HUDEP-2 (cell line): ENCODE data around the gene TRAPPC3L.

Experiments used
- DNase-seq, 76 experiments: peaks; one replicate each; lab custom pipeline; 2025; ENCODE audit not compliant: unreplicated experiment in 76 of 76; lab: John Stamatoyannopoulos, UW

Gene TRAPPC3L

DNA sequence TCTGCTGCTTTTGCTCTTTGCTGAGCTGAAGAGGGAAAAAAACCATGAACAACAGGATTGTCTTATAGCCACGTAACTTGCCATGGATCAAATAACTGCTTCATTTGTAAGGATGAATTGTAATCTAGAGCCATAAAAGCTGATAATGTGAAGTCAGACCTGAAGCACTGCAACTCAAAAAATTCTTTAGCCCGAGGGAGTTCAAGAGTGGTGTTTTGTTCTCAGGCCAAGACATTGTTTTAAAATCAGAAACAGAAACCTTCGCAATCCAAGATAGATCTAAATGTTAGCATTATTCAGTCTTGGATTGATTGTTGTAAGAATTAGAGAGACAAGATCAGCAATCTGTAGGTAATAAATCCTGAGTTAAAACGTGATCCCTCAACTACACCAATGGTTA is at the start of gene TRAPPC3L:
TSS of gene TRAPPC3L (minus strand) at position 34 of the 400 bp plus-strand sequence. CDS start 170 bp downstream, outside the sequence.
- no peak for DNase-seq

GRCh38 chr6:116595247-116595646 is 49.8 kb upstream of the TRAPPC3L start:
- no peak for DNase-seq

GRCh38 chr6:116586738-116587137 is 41.3 kb upstream of the TRAPPC3L start:
- DNase-seq: no peak

DNA sequence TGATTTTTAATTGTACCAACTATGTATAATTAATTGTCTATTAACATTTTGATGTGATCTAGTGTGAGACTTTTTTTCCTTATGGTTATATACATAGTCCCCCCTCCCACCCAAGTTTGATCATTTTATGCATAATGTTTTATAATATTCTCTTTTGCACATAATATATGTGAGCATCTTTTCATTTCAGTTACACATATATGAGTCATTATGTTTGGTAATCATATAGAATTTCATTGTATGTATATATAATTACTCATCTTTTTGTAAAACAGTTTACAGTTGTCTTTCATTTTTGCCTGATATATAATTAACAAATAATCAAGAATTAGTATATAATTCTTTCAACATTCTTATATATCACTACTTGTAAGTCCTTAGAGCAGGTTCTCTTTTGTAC is 40.8 kb upstream of the TRAPPC3L start:
- DNase-seq: no peak

GRCh38 chr6:116580198-116580597 is 34.7 kb upstream of the TRAPPC3L start:
- no peak for DNase-seq

- no peak for DNase-seq
Observed at GRCh38 chr6:116579143-116579542, 33.7 kb upstream of the TRAPPC3L start.

DNA sequence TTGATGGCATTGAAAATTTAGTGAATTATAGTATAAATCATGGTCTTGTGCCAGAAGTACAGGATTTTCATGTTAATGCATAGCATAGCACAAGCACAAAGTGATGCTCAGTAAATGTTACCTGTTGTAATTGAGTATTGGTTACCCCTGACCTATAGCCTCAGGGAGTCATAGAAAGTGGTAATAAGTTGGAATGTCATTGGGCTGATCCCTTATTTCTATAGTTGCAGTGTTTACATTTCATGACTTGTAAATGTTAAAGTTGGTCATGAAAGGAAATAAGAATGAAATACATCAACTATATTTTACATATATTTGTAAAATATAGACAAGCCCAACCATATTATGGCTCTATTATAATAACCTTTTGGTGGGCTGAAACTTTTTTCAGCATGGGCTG is 32.9 kb upstream of the TRAPPC3L start:
- no peak for DNase-seq

- no peak for DNase-seq
Observed at GRCh38 chr6:116577486-116577885, 32.0 kb upstream of the TRAPPC3L start.

DNA sequence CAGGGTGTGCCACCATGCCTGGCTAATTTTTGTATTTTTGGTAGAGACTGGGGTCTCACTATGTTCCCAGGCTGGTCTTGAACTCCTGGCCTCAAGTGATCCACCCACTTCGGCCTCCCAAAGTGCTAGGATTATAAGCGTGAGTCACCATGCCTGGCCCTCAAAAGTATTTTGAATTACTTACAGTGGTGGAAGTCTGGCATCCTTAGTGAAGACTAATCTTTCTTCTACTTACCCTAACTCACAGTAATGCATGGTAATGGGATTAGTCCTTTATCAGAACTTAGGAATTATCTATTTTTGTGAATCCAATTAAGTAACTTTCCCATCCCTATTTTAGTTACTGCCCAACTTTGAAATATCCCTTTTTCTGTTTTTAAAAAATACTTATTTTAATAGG is 29.7 kb upstream of the TRAPPC3L start:
- DNase-seq: no peak

- DNase-seq: peak in 11 of 76 experiments; percentile 6 to 31 (median 17)
Observed at GRCh38 chr6:116572162-116572561, 26.7 kb upstream of the TRAPPC3L start.

- no peak for DNase-seq
Observed at GRCh38 chr6:116571683-116572000, 26.2 kb upstream of the TRAPPC3L start.

DNA sequence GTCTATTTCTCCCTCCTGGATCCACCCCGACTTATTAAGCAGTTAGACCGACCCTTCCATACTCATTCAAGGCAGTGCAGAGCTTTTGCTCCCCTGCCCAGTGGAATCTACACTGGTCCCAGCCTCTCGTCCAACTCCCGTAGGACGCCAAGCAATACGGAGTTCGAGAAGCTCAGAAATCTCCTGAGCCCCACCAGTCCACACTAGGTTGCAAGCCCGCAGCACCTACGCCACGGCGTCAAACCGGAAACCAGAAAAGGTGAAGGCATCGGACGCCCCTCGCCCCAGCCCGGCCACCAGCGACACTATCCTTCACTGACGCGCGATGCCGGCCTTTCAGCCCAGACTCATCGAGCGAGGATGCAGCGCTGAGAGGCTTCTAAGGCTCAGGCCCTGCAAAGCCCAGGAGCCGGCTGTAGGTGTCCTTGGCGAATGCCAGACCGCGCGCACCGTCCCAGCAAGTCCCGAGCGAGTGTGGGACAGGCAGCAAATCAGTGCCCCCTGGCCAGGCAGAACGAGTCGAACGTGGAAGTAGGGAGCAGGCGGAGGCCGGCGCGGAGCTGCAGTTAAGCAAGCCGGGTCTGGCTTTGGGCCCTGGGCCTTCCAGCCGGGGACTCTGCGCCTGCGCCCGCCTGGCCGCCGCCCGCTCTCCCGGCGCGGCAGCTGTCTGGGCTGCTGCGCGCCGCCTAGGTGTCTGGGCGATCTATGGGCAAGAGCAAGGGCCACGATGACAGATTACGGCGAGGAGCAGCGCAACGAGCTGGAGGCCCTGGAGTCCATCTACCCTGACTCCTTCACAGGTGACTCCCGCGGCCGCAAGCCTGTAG is 25.6 kb upstream of the TRAPPC3L start, which contains the start of gene RWDD1:
TSS of gene RWDD1 (plus strand) at position 649 of the 827 bp plus-strand sequence. CDS start at position 728, 79 bp downstream.
- DNase-seq: peak; percentile 72 to 100 (median 99)

- no peak for DNase-seq
Observed at GRCh38 chr6:116568821-116569755, 23.6 kb upstream of the TRAPPC3L start.

- no peak for DNase-seq
Observed at GRCh38 chr6:116568111-116568510, 22.6 kb upstream of the TRAPPC3L start.

DNA sequence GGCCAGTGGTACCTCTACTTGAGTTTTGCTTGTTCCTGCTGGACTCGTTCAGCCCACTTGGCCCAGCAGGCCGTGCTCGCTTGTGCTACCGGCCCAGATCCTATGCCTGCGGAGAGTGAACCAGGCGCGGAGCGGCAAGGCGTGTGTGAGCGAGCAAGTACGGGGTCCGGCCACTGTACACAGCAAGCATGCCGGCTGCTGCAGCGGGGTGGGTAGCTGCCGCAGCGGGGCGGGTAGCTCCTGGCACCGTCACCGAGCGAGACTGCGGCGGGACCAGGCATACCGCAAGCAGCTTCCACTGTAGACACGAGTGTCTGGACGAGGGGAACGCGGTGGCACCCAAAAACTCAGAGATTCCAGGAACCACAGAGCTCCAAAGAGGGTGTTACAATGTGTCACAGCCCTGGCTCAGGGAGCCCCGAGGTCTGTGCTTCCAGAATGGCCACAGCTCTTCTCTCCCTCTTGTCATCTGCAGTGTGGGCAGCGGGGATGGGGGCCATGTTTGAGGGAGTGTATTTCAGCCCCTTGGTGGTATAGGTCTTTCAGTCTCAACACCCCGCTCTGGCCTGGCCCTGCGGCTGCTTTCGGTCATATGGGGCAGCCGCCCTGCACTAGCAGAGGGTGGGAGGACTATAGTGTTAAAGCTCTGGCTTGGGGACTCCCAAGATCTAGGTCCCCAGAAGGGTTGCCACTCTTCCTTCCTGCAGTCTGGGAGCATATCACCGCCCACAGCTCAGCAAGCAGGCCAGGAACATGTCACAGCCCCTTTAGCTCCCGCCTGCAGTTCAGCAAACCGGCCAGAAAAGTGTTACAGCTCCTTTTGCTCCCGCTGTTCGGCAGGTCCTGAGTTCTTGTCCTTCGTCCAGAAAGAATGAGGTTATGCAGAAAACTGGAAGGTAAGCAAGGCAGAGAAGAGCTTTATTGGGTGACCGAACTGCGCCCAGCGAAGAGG is 19.7 kb upstream of the TRAPPC3L start:
- DNase-seq: no peak

GRCh38 chr6:116564311-116564710 is 18.8 kb upstream of the TRAPPC3L start:
- no peak for DNase-seq

- DNase-seq: no peak
Observed at GRCh38 chr6:116563830-116564229, 18.3 kb upstream of the TRAPPC3L start.

- peak in 18 of 76 experiments; percentile 9 to 47 (median 24) for DNase-seq
Observed at GRCh38 chr6:116562614-116563013, 17.1 kb upstream of the TRAPPC3L start.

- DNase-seq: no peak
Observed at GRCh38 chr6:116562019-116562403, 16.5 kb upstream of the TRAPPC3L start.

- DNase-seq: peak in 65 of 76 experiments; percentile 17 to 82 (median 55)
Observed at GRCh38 chr6:116561377-116562018, 16.0 kb upstream of the TRAPPC3L start.
